HG02571 (cell line): ENCODE results near the gene ANKRD33B.
A peak's percentile ranks its signal among the peaks of the same experiment; 100 is the strongest.

Experiments used
- ATAC-seq: cut with Tn5 transposase; IDR thresholded peaks from one replicate; pipeline ENCODE4 v1.9.1; 2021; ENCODE audit warnings: mild to moderate bottlenecking, moderate library complexity; ENCODE audit not compliant: unreplicated experiment

The ANKRD33B gene

DNA sequence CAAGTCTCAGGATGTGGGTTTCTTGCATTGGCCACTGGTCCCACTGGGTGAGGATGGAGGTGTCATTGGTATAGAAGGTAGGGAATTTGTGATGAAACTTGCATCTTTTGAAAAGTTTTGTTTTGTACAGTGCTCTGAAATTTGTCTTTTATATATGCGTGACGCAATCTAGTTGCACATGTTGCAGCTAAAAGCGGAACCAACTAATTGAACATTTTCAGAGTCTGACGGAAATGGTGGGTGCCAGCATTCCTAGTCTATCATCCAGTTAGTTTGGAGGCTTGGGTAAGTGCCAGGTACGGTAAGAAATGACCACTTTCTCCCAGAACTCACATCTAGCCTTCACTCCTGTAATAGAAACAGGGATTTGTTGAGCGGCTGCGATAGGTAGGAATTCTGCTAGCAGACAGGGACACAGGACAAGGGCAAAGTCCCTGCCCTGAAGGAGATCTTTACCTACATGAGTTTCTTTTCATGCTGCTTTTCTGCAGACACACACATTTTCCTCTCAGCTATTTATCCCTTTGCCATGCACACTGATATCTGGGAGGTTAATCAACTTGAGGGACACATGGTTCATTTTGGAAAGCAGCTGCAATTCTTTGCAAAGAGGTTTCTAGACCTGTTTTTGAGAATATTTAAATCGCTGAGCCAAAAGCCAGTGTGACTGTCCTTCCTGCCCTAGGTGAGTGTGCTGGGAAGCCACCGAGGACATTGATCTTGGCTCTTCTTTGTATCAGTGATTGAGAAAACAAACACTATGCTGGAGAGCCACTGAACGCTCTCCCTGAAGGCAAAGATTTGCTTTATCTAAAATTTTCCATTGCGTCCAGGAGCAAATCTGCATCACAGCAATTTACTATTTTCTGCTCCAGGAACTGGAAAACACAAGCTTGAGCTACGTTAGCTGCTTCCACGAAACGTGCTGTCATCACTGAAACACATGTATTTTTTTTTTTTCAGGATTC, 107.5 kb downstream of the ANKRD33B start:
- no peak for ATAC-seq

DNA sequence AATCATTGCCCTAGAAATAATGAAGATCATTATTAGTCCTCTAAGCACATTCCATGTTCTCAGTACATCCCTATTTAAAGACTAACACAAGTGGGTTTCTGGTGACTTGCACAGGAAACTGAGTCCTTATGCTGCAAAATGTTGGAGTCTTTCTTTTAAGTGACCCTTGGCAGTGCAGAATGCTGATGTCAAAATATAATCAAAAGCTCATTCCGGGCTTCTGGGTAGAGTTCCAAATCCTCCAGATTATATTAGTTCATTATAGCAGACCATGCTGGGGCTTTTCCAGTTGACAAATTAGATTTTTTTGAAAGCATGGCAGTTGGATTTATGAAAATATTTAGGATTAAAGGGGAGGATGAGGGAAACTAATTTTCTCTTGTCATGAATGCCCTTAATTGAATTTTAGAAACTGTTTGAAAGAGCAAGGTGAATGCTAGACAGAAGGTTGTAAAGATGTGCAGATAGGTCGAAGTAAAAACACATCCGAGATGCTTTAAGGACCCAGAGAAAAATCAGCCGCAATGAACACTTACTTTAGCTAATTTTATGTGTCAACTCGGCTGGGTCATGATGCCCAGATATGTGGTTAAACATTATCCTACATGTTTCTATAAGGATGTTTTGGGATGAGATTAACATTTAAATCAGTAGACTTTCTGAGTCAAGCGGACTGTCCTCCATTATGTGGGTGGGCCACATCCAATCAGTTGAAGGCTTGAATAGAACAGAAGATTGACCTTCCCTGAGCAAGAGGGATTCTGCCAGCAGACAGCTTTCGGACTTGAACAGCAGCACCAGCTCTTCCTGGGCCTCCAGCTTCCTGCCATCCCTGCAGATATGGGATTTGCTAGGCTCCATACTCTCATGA, 108.5 kb downstream of the ANKRD33B start:
- no peak for ATAC-seq

DNA sequence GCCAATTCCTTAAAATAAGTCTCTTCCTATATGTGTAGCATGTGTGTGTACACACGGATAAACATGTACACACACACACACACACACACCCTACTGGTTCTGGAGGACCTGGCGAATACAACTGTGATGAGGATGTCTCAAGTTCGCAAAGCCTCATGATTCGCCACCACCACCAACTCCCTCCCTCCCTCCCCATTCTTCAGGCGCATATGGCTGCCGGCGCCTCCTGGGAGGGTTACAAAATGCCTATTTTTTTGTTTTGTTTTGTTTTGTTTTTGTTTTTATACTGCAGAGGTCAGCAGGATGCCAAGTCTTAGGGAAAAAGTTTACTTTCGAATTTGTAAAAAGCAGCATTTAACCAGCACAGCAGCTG, 109.1 kb downstream of the ANKRD33B start:
- ATAC-seq: no peak

DNA sequence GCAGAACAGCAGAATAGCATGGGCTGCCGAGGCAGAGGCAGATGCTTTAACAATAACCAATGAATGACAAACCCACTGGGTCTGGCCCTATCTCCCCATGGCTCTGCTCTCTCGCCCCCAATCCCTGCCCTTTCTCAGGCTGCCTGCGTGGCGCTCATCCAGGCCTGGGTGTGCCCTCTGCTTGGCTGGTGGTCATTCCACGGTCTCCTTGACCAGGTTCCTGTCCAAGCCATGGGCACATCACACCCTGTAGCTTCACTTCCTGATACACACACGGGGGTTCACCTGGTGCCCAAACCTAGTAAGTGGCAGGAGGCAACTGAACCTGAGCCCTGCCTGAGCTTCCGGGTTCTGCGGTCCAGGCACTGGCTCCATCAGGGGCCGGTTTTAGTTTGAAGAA, 109.5 kb downstream of the ANKRD33B start:
- ATAC-seq: no peak

DNA sequence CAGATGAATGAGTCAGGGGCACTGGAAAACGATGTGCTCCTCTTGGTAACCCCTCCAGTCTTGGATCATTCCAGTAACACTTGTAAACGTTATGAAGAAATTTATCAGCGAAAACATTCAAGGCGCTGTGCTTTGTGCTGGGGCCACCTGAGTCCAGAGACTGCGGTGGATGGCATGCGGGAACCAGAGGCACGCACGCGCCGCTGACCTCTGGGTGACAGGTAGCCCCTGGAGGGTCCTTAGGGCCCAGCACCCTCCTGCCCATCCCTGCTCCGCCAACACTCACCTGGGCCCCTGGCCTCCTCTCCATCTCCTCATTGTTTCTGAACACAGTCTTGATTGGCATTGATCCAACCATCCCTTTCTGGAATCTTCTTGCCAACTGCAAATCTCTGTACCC, 110.2 kb downstream of the ANKRD33B start:
- ATAC-seq: no peak

DNA sequence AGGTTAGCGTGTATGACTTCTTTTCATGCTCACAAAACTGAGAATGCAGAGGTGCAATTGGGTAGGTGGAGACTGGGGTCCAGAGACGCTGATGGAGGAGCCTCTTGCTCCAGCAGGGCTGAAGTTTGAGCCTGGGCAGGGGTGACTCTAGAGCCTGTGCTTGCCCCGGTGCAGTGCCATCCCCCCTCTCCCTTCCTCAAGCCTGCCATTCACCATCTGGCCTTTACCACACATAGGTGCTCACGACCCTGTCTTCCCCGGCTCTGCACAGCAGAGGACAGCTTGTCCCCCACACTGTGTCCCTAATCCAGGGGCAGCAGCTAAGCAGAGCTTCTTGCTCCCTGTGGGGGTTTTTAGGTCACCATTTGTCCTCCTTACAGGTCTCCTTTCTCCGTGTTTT, 110.7 kb downstream of the ANKRD33B start:
- no peak for ATAC-seq

DNA sequence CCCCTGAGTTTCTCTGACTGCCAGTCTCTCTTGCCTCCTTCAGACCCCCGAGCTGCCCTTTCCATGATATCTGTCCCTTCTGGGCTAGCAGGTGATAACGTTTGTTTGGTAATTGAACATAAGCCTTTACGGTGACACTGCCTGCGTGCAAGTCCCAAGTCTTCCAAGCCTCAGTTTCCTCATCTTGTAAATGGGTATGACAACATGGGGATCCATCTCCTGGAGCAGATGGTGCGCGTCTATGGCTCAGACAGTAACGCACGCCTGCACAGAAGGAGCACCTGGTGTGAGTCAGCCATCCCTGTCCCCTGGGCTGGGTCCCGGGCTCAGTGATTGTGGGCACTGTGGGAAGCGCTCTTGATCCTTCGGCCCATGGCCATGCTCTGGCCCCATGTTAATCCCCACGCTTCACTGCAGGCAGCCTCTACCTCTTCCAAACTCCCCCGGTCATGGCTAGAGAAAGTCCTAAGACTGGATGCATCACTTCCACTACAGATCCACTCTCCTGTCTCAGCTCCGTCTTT, 111.4 kb downstream of the ANKRD33B start:
- ATAC-seq: no peak

DNA sequence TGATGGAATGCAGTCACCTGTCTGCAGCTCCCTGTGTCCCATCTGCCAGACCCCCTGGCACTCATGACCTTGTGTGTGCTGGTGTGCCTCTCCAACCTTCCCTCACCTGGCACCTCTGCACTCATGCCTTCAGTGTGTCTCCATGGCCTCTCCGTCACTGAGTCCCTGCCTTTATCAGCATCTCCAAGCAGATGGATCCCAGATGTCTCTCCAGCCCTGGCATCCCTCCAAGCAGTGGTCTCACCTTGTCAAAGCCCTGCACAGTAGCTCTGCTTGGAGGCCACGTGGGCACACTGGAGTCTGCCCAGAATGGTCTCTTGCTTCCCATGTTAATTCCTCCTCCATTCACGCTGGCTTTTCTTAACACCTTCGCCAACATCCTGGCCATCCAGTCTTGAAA, 112.4 kb downstream of the ANKRD33B start:
- no peak for ATAC-seq

DNA sequence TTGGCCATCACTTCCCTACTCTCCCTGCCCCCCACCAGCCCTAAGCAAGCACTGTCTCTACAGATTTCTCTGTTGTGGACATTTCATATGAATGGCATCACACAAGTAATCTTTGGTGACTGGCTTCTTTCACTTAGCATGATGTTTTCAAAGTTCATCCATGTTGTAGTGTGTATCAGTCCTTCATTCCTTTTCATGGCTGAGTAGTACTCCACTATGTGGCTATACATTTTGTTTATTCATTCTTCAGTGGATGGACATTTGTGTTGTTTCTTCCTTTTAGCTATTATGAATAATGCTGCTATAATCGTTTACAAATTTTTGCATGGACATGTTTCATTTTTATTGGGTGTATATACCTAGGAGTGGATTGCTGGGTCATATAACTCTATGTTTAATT, 113.1 kb downstream of the ANKRD33B start:
- ATAC-seq: no peak

DNA sequence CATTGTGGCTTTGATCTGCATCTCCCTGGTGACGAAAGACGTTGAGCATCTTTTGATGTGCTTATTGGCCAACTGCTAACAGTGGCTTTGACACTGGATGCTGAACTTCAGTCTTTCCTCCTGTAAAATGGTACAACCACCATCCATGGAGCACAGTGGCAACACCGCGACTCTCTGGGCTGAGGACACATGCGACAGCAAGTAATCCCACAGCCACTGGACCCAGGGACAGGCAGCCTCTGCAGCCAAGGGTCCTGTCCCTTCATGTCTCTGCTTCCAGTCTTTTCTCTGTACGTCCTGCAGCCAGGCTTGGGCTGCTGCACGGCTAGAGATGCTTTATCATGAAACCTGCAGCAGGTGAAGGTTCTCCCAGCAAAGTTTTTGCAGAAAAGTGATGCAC, 113.7 kb downstream of the ANKRD33B start:
- no peak for ATAC-seq

DNA sequence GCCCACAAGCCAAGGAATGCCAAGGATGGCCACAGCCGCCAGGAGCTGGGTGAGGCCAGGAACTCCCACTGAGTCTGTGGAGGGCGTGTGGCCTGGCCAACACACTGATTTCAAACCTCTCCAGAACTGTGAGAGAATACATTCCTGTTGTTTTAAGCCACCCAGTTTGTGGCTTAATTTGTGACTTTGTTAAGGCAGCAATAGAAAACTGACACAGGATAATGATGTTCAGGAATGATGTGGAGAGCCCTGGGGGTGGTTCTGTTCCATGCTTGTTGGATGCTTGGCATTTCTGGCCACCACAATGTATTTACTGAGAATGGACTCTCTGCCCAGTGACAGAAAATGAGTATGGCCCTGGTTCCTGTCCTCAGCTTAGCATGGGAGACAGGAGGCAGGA, 114.4 kb downstream of the ANKRD33B start:
- no peak for ATAC-seq

DNA sequence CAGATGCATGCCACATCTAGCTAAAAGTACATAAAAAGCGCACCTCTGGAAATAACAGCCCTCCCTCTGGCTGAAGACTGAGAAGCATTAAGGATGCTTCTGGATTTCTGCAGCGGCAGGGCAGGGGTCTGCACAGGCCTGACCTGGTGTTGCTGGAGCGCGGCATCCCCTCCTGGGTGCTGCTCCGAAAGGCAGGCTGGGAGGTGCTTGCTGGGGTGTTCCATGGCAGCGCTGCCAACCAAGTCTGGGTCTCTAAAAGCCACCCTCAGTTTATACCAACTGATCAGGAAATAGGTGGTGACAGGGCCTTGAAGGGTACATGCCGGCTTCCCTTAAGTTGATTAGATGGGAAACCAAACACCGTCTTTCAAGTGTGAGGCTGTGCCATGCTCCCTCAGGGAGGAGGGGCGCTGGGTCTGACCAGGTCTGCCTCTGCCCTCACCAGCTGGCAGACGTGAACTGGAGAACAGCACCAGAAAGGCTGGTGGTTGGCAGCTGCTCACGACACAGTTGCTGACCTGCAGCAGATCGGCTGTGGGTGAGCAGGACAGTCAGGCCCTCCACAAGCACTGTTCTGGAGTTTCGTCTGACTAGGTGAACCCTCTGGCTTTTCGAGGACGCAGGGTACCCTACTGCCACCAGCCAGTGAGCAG, 115.6 kb downstream of the ANKRD33B start:
- no peak for ATAC-seq

DNA sequence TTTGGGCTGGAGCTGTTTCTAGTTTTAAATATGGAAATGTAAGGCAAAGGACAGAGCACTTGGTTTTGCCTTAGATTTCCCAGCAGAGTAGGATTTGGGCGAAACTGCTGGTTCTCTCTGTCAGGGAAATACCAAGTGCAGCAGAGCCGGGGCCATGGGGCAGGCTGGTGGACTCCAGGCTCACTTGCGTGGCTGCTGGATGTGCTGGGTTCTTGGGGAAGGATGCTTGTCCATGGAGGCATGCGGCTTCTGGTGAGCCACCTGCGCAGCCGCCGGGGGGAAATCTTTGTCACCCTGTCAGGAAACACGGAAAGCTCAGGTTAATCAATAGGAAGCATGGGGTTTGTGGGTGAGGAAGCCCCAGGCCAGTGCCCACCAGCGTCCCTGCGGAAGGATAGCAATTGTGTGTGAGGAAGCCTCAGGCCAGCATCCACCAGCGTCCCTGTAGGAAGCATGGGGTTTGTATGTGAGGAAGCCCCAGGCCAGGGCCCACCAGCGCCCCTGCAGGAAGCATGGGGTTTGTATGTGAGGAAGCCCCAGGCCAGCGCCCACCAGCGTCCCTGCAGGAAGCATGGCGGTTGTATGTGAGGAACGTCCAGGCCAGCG, 117.1 kb downstream of the ANKRD33B start:
- ATAC-seq: no peak

DNA sequence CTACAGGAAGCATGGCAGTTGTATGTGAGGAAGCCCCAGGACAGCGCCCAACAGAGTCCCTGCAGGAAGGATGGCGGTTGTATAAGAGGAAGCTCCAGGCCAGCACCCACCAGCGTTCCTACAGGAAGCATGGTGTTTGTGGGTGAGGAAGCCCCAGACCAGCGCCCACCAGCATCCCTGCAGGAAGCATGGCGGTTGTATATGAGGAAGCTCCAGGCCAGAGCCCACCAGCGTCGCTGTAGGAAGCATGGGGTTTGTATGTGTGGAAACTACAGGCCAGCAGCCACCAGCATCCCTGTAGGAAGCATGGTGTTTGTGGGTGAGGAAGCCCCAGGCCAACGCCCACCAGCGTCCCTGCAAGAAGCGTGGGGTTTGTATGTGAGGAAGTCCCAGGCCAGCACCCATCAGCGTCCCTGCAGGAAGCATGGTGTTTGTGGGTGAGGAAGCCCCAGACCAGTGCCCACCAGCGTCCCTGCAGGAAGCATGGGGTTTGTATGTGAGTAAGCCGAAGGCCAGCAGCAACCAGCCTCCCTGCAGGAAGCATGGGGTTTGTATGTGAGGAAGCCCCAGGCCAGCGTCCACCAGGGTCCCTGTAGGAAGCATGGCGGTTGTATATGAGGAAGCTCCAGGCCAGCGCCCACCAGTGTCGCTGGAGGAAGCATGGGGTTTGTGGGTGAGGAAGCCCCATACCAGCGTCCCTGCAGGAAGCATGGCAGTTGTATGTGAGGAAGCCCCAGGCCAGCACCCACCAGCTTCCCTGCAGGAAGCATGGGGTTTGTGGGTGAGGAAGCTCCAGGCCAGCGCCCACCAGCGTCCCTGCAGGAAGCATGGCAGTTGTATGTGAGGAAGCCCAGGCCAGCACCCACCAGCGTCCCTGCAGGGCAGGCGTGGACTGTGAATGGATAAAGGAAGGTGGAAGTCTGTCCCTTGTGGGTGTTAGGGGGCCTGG, 118.1 kb downstream of the ANKRD33B start:
- no peak for ATAC-seq

DNA sequence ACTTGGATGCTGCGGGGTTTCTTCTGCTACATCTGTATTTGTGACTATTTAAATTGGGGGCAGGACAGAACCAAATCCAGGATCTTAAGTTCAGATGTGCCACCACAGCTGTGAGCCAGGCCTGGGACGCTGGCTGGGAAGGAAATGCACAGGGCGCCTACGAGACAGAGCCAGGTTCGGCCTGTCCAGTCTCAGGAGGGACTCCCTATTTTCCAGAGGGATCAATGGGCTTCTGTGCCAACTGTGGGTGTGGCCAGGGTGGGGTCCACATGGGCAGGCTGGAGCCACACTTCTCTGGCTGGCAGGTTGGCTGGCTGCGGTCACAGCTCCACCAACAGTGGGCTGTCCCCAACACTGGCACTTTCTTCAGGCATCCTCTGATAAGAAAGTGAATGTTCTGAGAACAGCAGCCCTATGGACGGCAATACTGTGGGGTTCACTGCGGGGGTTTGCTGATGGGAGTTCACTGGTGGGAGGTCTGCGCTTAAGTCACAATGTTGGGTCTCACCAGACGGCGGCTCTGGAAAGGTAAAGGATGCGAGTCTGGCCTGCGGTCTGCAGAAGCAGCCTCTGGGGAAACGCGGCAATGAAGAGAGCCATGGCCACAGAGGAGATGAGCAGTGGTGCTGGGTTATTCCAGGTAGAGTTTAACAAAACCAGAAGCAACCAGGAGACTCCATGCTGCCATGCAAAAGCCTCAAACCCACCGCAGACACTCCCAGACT, 119.1 kb downstream of the ANKRD33B start:
- ATAC-seq: no peak

DNA sequence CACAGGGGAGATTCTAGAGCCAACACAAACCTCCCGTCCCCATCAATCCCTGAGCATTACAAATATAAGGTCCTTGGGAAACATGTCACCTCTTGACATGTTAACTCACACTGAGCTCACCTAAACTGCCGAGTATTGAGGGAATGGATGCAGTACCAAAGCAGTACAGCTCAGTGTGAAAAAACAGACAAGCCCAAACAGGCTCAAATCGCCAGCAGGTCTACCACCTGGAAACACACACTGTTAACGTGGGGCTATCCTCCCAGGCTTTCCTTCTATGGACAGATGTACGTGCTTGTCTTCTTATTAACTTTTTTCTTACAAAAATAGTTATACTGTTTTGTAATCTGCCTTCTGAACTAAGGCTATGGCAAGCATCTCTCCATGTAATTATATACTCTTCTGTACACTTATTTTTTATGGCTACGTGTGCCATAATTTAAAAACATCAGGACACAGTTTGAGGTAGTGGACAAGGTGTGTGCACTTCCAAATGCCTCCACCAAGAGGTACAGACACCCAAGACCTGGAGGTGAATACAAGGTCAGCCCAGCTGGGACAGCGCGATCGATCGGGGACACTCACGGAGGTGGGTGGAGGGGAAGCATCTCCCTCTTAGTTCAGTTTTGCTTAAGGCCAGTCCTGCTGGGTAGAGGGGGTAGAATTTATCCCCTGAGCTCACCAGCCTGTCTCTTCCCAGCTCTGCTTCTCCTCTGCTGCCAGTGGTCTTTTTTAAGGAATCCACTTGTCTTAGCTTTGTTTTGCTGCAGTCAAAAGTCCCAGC, 120.6 kb downstream of the ANKRD33B start:
- ATAC-seq: peak; percentile 65

DNA sequence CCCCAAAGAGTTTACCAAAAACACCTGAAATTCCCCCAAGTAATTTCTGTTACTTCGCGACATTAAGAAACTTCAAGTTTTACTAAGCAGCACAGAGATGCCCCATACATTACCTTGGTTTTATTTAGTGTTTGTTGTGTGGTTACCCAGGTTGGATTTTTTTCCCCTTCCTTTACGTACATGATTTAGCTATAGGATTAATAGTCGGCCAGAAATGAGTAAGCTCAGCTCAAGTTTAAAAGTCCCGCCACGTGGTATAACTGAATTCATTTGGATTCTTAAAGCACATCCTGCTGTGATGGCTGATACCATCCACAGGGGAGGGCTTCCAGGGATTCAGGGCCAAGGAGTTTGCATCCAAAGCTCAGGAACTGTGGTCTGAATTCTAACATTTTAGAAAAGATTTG, 121.2 kb downstream of the ANKRD33B start:
- peak; percentile 68 for ATAC-seq

DNA sequence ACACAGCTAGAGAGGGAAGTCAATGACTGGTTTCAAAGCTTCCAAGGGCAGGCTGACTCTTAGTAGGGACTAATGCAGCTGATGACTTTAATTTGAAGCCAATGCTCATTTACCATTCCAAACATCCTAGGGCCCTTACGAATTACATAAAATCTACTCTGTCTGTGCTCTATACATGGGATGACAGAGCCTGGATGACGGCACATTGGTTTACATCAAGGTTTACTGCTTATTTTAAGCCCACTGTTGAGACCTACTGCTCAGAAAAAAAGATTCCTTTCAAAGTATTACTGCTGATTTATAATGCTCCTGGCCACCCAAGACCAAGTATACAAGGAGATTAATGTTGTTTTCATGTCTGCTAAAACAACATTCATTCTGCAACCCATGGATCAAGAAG, 123.0 kb downstream of the ANKRD33B start:
- ATAC-seq: no peak
